22Rv1 (cell line): ENCODE results near the gene WDR91.
A peak's percentile ranks its signal among the peaks of the same experiment; 100 is the strongest.

Experiments
- H3K27ac ChIP-seq: fragments of 450-650 bp; 2 replicates; pipeline ENCODE4 v1.5.1; 2017
- ZFX ChIP-seq: fragments of 450-650 bp; IDR thresholded peaks from 2 replicates; pipeline ENCODE4 v1.6.1; 2017; ENCODE audit warnings: antibody characterized with exemption, borderline replicate concordance
- TF ChIP-seq, protein P1 (sequence below): fragments of 450-650 bp; IDR thresholded peaks from 2 replicates; pipeline ENCODE4 v1.5.1; 2017; ENCODE audit warnings: mild to moderate bottlenecking

The WDR91 gene

DNA sequence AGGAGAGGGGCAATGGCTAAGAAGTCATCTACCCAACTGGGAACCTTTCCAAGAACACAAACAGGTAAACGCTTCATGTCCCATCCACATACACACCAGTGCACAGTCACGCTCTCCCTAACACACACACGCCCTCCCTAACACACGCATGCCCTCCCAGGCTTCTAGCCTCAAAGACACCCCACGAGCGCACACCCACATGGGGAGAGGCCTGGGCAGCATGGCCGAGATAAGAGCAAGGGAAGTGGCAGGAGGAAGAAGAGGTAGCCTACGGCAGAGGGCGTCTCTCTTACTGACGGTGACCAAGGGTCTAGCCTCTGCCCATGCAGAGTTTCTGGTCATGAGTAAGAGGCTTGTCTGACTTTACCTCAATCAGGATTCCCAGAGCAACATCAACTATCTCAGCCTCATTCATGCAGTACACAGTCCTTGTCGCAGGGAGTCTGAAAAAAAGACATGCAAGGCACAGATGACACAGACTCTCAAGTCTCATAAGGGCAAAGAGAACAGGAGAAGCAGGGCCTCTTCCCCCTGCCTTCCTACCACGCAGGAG, 43.9 kb downstream of the WDR91 start:
- TF ChIP-seq, protein P1, sequence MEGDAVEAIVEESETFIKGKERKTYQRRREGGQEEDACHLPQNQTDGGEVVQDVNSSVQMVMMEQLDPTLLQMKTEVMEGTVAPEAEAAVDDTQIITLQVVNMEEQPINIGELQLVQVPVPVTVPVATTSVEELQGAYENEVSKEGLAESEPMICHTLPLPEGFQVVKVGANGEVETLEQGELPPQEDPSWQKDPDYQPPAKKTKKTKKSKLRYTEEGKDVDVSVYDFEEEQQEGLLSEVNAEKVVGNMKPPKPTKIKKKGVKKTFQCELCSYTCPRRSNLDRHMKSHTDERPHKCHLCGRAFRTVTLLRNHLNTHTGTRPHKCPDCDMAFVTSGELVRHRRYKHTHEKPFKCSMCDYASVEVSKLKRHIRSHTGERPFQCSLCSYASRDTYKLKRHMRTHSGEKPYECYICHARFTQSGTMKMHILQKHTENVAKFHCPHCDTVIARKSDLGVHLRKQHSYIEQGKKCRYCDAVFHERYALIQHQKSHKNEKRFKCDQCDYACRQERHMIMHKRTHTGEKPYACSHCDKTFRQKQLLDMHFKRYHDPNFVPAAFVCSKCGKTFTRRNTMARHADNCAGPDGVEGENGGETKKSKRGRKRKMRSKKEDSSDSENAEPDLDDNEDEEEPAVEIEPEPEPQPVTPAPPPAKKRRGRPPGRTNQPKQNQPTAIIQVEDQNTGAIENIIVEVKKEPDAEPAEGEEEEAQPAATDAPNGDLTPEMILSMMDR = no peak
- TF ChIP-seq ZFX = no peak
- no peak overlapping the region for H3K27ac ChIP-seq

DNA sequence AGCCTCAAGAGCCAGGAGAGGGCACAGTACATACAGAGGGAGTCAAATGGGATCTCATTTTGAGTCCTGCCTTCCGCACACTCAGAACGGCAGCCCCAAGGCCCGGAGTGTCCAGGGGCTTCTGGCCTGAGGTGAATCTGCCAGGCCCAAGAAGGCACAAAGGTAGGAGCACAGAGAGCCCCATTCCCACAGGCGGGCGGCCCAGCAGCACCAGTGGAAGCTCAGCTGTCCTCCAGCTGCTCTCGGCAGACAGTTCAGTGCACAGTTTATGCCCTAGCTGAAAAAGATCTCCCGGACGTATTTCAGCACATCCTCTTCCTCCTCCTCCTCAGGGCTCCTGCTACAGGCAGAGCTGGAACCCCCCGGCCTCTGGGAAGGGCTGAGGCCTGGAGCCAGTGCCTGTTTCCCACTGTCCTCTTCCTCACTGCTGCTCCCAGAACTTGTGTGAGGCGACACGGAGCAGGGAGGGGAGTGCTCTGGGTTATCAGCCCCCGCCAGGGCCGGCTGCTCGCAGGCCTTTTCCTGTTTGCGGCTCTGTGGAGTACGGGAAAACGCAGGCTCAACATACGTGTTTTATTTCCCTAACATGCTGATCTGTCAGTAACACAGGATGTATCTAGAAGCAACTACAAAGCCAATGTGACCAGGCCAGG, 44.9 kb downstream of the WDR91 start:
- TF ChIP-seq, protein P1 = no peak
- TF ChIP-seq ZFX = no peak

DNA sequence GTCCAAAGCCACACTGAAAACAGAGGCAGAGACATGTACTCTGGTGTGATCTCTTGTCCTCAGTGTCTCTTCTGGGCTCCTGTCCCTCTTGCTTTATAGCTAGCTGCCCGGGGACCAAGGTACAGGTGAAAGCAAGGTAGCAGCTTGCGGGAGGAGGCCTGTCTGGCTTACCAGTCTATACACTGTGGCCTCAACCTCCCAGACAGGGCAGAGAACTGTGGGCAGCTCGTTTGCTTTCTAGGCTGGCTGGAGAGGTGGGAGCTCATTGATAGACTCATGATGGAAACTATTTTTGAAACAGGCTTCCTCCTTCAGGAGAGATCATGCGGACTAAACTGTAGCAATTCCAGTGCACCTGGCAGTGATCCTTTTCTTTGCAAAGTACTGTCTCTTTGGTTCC, 45.5 kb downstream of the WDR91 start:
- no peak overlapping the region for H3K27ac ChIP-seq
- TF ChIP-seq, protein P1 = no peak
- no peak for TF ChIP-seq ZFX

More for the DNA sequence above, 44.9 kb downstream of the WDR91 start:
- no peak overlapping the region for H3K27ac ChIP-seq

DNA sequence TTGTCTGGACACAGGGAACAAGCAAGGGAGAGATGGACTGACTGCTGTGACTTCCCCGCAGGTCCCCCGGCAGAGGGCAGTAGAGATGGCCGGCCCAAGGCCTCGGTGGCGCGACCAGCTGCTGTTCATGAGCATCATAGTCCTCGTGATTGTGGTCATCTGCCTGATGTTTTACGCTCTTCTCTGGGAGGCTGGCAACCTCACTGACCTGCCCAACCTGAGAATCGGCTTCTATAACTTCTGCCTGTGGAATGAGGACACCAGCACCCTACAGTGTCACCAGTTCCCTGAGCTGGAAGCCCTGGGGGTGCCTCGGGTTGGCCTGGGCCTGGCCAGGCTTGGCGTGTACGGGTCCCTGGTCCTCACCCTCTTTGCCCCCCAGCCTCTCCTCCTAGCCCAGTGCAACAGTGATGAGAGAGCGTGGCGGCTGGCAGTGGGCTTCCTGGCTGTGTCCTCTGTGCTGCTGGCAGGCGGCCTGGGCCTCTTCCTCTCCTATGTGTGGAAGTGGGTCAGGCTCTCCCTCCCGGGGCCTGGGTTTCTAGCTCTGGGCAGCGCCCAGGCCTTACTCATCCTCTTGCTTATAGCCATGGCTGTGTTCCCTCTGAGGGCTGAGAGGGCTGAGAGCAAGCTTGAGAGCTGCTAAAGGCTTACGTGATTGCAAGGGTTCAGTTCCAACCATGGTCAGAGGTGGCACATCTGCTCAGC, 46.8 kb downstream of the WDR91 start:
- no peak overlapping the region for H3K27ac ChIP-seq
- TF ChIP-seq, protein P1 = peak; percentile 71
- TF ChIP-seq ZFX = no peak

DNA sequence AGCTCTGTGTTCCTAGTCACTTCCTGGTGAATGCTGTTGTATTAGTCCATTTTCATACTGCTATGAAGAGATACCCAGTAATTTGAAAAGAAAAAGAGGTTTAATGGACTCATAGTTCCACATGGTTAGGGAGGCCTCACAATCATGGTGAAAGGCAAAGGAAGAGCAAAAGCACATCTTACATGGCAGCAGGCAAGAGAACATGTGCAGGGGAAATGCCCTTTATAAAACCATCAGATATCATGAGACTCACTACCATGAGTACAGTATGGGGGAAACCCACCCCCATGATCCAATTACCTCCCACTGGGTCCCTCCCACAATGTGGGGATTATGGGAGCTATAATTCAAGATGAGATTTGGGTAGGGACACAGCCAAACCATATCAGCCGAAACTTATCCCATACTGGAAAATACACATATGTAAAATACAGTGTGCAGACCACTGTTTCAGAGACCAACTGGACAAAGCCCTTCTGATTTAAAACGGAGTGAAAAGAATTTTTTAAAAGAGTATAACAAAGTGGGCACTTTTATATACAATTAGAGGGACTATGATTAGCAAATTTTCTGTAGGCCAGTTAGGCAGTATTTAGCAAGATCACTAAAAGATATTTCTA, 48.8 kb downstream of the WDR91 start:
- TF ChIP-seq, protein P1 = no peak
- TF ChIP-seq ZFX = no peak
- H3K27ac ChIP-seq = no peak overlapping the region

DNA sequence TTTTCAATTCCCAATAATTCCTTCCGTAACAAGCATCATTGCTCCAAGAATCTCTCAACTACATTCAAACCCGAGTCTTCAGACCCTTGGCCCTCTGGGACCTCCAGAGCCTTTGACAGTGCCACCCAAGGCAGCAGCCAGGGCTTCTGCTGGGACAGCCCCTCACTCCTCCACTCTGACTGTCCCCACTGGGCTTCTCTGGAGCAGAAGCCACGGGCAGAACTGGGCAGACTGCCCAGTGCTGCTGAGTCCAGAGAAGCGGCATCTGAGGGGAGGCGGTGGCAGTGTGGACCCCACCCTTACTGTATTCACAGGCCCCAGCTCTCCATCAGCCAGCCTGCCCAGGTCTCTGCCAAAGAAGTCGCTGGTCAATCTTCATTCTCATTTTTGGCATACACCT, 49.7 kb downstream of the WDR91 start:
- TF ChIP-seq ZFX = no peak
- TF ChIP-seq, protein P1 = no peak
- H3K27ac ChIP-seq = no peak overlapping the region
